Measurements from ENCODE around the gene NR0B2. TPM values are rescaled to one million over a fixed set of nuclear protein-coding genes. Genes with fewer than 3 reads are reported as not detected.
A peak's percentile ranks its signal among the peaks of the same experiment; 100 is the strongest.
"Not testable (repeated sequence)": the region's sequence is repeated elsewhere in the genome, so short reads cannot be mapped to it uniquely, and the experiment has no call there.

NR0B2 gene
- total and polyA plus RNA-seq, 7 donors, result 0.06 to 1.1 (median 0.23) TPM; not detected in 1

- no peak overlapping the region for H3K27ac ChIP-seq
- ATAC-seq, result no peak
- H3K4me1 ChIP-seq, result no peaks in the 10 kb centered on the region
- no peaks in the 10 kb centered on the region for H3K9me3 ChIP-seq
- TF ChIP-seq, protein P1, sequence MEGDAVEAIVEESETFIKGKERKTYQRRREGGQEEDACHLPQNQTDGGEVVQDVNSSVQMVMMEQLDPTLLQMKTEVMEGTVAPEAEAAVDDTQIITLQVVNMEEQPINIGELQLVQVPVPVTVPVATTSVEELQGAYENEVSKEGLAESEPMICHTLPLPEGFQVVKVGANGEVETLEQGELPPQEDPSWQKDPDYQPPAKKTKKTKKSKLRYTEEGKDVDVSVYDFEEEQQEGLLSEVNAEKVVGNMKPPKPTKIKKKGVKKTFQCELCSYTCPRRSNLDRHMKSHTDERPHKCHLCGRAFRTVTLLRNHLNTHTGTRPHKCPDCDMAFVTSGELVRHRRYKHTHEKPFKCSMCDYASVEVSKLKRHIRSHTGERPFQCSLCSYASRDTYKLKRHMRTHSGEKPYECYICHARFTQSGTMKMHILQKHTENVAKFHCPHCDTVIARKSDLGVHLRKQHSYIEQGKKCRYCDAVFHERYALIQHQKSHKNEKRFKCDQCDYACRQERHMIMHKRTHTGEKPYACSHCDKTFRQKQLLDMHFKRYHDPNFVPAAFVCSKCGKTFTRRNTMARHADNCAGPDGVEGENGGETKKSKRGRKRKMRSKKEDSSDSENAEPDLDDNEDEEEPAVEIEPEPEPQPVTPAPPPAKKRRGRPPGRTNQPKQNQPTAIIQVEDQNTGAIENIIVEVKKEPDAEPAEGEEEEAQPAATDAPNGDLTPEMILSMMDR (IDR thresholded peaks at IDR 0.05), result no peak
- no peak overlapping the region for H3K4me3 ChIP-seq
- H3K36me3 ChIP-seq (ENCODE audit: insufficient read depth in 1 of 2, low read depth in 1 of 2), result peaks cover 0 to 11% of the 10 kb centered on the region in 2 donors
- intact Hi-C loops (cut with DNase I), result no loop called here
- 91 to 95% (median 92%) methylated on average over 14 of the region's 14 CpGs for WGBS, 3 donors
- no peak for DNase-seq
- peaks cover 0 to 5% (median 0%) of the 10 kb centered on the region in 3 donors for H3K27me3 ChIP-seq (ENCODE audit: insufficient read depth in 3 of 3, low read length in 2 of 3)
These were observed 37.4 kb upstream of the NR0B2 start for GRCh38 chr1:26951216-26951615.

DNA sequence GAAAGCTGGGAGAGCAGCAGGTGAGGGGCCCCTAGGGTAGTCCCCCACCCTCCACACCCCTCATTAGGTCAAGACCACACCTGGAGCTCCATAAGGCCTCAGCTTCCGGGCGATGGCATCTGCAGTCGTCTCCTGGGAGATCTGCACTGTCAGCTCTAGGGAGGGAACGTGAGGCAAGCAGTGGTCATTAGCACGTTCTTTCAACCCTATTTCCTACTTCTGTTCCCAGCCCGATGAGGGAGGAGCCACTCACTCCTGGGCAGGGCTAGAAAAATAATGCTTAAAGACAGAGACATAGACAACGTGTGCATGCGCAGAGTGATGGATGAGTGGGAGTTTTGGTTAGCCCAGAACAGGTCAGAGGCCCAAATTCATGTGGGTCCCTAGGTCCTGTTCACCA lies 36.8 kb upstream of the NR0B2 start:
- DNase-seq, result no peak
- H3K27me3 ChIP-seq (ENCODE audit: insufficient read depth in 3 of 3, low read length in 2 of 3), result peaks cover 0 to 5% (median 0%) of the 10 kb centered on the region in 3 donors
- no peaks in the 10 kb centered on the region for H3K9me3 ChIP-seq
- TF ChIP-seq, protein P1 (IDR thresholded peaks at IDR 0.05), result no peak
- ATAC-seq, result no peak
- H3K27ac ChIP-seq, result no peak overlapping the region
- H3K4me3 ChIP-seq, result no peak overlapping the region
- peaks cover 0 to 17% of the 10 kb centered on the region in 2 donors for H3K36me3 ChIP-seq (ENCODE audit: insufficient read depth in 1 of 2, low read depth in 1 of 2)
- no peaks in the 10 kb centered on the region for H3K4me1 ChIP-seq
- 54 to 63% (median 56%) methylated on average over 8 of the region's 8 CpGs for WGBS, 3 donors
- intact Hi-C loops (cut with DNase I), result no loop called here

- intact Hi-C loops (cut with DNase I), result no loop called here
- ATAC-seq, result peak in 2 of 4 donors; percentile 13 to 21
- no peaks in the 10 kb centered on the region for H3K9me3 ChIP-seq
- H3K27ac ChIP-seq, result no peak overlapping the region
- DNase-seq, result no peak
- 55 to 76% (median 69%) methylated on average over 3 of the region's 3 CpGs for WGBS, 3 donors
- H3K4me3 ChIP-seq, result no peak overlapping the region
- H3K4me1 ChIP-seq, result no peaks in the 10 kb centered on the region
- H3K27me3 ChIP-seq (ENCODE audit: insufficient read depth in 3 of 3, low read length in 2 of 3), result peaks cover 0 to under 1% (median 0%) of the 10 kb centered on the region in 3 donors
- TF ChIP-seq, protein P1 (IDR thresholded peaks at IDR 0.05), result no peak
- peaks cover 0 to 24% of the 10 kb centered on the region in 2 donors for H3K36me3 ChIP-seq (ENCODE audit: insufficient read depth in 1 of 2, low read depth in 1 of 2)
These were observed 36.1 kb upstream of the NR0B2 start for GRCh38 chr1:26949926-26950319.

DNA sequence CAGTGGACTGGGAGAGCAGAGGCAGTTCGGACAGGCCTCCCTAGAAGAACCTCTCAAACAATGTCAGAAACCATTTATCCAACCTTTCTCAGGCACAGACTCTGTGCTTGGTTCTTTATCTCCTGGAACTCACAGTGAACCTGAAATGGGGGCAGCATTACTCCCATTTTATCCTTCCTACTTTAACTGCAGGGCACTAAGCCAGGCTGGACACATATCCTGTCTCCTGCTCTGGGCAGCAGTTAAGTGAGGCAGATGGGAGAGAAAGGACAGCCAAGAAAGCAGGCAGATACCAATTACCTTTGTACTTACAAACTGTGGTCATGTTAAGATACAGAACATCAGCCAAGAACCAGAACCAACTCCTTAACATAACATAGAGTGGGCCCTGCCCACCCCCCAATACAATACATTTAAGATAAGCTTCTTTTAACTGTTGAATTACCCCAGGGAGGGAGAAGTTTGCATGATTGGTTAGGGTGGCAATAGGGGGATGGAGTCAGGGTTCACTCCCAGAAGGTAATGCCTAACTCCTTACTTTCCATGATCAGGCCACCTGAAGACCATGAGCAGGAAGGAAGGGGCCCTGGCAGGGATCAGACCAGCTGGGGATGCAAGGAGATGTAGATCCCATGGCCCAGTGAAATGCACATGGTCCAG lies 35.6 kb upstream of the NR0B2 start:
- H3K4me3 ChIP-seq, result no peak overlapping the region
- no peaks in the 10 kb centered on the region for H3K9me3 ChIP-seq
- 76 to 88% (median 79%) methylated on average over 1 of the region's 1 CpG for WGBS, 3 donors
- DNase-seq (no peak), ATAC-seq (peak in 1 of 4 donors; percentile 55)
- intact Hi-C loops (cut with DNase I), result no loop called here
- H3K36me3 ChIP-seq (ENCODE audit: insufficient read depth in 1 of 2, low read depth in 1 of 2), result peaks cover 0 to 29% of the 10 kb centered on the region in 2 donors
- no peaks in the 10 kb centered on the region for H3K27me3 ChIP-seq (ENCODE audit: insufficient read depth in 3 of 3, low read length in 2 of 3)
- no peak overlapping the region for H3K27ac ChIP-seq
- no peaks in the 10 kb centered on the region for H3K4me1 ChIP-seq
- TF ChIP-seq, protein P1 (IDR thresholded peaks at IDR 0.05), result no peak

DNA sequence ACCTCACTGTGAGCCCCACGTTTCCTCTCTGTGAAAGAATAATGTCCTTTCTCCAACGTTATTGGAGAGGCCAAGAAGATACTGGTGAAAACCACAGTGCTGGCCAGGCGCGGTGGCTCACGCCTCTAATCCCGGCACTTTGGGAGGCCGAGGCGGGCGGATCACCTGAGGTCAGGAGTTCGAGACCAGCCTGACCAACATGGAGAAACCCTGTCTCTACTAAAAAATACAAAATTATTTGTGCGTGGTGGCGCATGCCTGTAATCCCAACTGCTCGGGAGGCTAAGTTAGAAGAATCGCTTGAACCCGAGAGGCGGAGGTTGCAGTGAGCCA lies 34.9 kb upstream of the NR0B2 start:
- WGBS, 3 donors, result 92 to 93% (median 92%) methylated on average over 16 of the region's 16 CpGs
- DNase-seq; intact Hi-C loops (cut with DNase I); H3K4me3 ChIP-seq; H3K4me1 ChIP-seq; ATAC-seq; H3K27me3 ChIP-seq (ENCODE audit: insufficient read depth in 3 of 3, low read length in 2 of 3); H3K27ac ChIP-seq; H3K9me3 ChIP-seq: not testable (repeated sequence)
- peaks cover 4 to 36% of the 10 kb centered on the region in 2 donors for H3K36me3 ChIP-seq (ENCODE audit: insufficient read depth in 1 of 2, low read depth in 1 of 2)

All from psoas muscle (tissue), 8 donors.